ENCODE results near the gene CAMSAP1. TPM values are rescaled to one million over a fixed set of nuclear protein-coding genes. Genes with fewer than 3 reads are reported as not detected.

CAMSAP1 gene
- total RNA-seq, 2 experiments from 2014 or later, result 43.2 to 46.0 TPM

DNA sequence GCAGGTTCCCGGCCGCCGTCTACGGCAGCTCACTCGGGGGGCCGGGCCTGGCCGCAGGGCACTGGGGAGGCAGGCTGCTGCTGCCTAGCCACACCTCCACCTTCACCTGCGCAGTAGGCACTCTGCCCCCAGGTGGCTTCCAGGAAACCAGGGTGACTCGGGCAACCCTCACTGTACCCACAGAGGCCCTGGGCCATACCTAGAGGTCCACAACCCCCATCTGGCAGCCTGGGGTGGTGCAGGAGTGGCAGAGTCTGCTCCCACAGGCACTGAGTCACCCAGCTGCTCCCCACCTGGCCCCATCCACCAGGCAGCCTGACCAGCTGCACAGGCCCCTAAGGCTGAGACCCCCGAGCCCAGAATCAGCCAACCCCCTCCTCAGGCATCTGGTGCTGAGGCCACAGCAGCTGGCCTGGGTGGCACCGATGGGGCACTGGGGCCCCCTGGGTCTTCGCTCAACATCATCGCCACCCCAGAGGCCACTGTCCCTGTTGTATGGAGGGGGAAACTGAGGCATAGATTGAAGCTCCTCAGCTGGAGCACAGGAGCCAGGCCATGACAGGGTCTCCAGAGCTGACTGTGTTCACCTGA is 135.2 kb downstream of the CAMSAP1 start:
- intact Hi-C loops (cut with micrococcal nuclease), result no loop called here
- peak; percentile 11 for DNase-seq
- Mint-ChIP-seq H3K27me3 (no peaks in the 10 kb centered on the region), H3K36me3 (no peaks in the 10 kb centered on the region), H3K27ac (no peak overlapping the region), H3K4me3 (no peak overlapping the region), H3K9me3 (no peaks in the 10 kb centered on the region), H3K4me1 (ENCODE audit: low read depth) (no peaks in the 10 kb centered on the region)
- POLR2A ChIA-PET, result no interaction called here
- CTCF ChIA-PET, result no interaction called here

DNA sequence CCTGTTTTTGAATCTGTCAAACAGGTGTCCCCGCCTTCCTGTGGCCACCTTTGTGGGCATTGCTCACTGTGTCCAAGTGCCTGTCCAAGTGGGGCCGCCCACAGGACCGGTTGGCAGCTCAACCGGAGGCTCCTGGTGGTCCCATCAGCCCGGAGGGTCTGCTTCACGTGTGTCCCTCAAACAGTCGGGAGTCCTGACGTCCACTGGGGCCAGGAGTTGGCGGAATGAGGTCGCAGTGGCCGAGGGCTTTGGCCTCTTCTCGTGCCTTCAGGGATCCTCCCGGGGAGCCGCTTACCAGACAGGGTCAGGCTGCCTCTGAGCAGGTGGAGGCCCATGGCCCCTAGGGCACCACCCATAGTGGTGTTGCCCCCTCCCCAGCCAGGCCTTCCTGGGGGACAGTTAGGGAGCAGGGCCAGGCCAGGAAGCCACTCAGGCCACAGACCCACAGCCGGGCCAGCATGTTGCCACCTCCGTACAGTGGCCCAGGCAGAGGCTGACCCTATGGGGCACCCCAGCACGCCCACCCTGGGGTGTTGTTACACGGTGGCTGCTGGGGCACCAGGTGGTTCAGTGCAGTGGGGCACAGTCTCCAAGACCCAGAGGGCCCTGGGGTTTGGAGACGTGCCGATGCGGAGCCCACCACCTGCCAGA is 135.8 kb downstream of the CAMSAP1 start:
- Mint-ChIP-seq H3K4me3 (no peak overlapping the region), H3K9me3 (peaks cover 2% of the 10 kb centered on the region), H3K27ac (no peak overlapping the region), H3K36me3 (no peaks in the 10 kb centered on the region), H3K4me1 (ENCODE audit: low read depth) (no peaks in the 10 kb centered on the region), H3K27me3 (no peaks in the 10 kb centered on the region)
- intact Hi-C loops (cut with micrococcal nuclease), result no loop called here
- no peak for DNase-seq
- ChIA-PET POLR2A (no interaction called here), CTCF (no interaction called here)

- H3K4me1 Mint-ChIP-seq (ENCODE audit: low read depth), result no peaks in the 10 kb centered on the region
- ChIA-PET CTCF (no interaction called here), POLR2A (no interaction called here)
- no peaks in the 10 kb centered on the region for H3K27me3 Mint-ChIP-seq
- peaks cover 10% of the 10 kb centered on the region for H3K9me3 Mint-ChIP-seq
- no peak overlapping the region for H3K27ac Mint-ChIP-seq
- no peak for DNase-seq
- H3K36me3 Mint-ChIP-seq, result no peaks in the 10 kb centered on the region
- no peak overlapping the region for H3K4me3 Mint-ChIP-seq
- intact Hi-C loops (cut with micrococcal nuclease), result no loop called here
These were observed 136.6 kb downstream of the CAMSAP1 start for GRCh38 chr9:135770771-135771170.

DNA sequence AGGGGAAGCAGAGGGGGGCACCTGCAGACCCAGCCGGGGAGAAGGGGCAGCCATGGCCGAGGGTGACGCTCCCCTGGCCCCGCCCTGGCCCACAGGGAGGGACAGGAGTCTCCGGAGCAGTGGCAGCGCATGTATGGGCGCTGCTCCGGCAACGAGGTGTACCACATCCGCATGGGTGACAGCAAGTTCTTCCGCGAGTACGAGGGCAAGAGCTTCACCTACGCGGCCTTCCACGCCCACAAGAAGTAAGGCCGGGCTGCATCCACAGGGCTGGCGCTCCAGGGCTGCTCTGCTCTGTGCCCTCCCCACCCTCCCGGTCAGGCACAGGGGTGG is 137.2 kb downstream of the CAMSAP1 start:
- no peak overlapping the region for H3K27ac Mint-ChIP-seq
- no peaks in the 10 kb centered on the region for H3K4me1 Mint-ChIP-seq (ENCODE audit: low read depth)
- no peak overlapping the region for H3K4me3 Mint-ChIP-seq
- POLR2A ChIA-PET, result no interaction called here
- no peaks in the 10 kb centered on the region for H3K36me3 Mint-ChIP-seq
- H3K27me3 Mint-ChIP-seq, result no peaks in the 10 kb centered on the region
- CTCF ChIA-PET, result no interaction called here
- DNase-seq, result no peak
- peaks cover 11% of the 10 kb centered on the region for H3K9me3 Mint-ChIP-seq
- intact Hi-C loops (cut with micrococcal nuclease), result no loop called here

DNA sequence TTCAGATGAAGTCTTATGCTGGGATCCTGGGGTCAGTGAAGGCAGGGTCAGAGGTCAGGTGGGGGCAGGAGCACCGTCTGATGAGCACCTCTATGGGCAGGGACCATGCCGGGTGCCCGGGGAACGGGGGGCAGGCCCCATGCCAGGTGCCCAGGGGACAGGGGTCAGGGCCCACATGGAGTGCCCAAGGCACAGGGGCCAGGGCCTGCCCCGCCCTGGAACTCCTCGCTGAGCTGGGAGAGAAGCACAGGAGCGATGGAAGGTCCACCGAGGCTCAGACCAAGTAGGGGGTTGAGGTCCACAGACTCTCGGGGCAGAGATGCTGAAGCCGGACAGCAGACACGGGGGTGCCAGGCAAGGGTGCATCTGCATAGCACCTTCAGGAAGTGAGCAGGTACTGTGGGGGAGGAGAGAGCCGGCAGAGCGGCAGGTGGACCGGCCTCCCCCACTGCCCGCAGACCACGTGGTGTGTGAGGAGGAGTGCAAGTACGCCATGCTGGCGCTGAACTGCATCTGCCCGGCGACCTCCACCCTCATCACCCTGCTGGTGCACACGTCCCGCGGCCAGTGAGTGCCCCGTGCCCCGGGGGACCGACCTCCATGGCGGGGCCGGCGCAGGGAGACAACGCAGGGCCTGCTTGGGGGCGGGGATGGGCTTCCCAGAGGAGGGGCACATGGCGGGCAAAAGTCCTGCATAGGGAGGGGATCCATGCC is 137.7 kb downstream of the CAMSAP1 start:
- Mint-ChIP-seq H3K27me3 (no peaks in the 10 kb centered on the region), H3K4me1 (ENCODE audit: low read depth) (no peaks in the 10 kb centered on the region), H3K27ac (no peak overlapping the region), H3K36me3 (no peaks in the 10 kb centered on the region), H3K4me3 (no peak overlapping the region), H3K9me3 (peaks cover 11% of the 10 kb centered on the region)
- intact Hi-C loops (cut with micrococcal nuclease), result no loop called here
- DNase-seq, result no peak
- ChIA-PET POLR2A (no interaction called here), CTCF (no interaction called here)

DNA sequence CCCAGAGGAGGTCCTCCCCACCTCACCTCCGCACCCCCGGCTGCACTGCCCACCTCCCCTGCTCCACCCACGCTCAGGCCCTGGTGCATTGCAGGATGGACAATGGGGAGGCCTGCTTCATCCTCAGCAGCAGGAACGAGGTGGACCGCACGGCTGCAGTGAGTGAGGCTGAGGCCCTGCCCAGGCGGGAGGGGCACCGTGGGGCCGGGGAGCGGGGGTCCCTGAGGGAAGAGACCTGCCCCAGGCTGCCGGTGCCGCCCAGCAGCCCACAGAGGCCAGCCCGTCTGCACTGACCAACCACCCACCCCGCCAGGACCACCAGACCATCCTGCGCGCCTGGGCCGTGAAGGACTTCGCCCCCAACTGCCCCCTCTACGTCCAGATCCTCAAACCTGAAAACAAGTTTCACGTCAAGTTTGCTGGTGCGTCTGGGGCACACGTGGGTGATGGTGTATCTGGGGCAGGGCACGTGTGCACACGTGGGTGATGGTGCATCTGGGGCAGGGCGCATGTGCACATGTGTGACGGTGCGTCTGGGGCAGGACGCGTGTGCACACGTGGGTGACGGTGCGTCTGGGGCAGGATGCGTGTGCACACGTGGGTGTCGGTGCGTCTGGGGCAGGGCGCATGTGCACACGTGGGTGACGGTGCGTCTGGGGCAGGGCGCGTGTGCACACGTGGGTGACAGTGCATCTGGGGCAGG is 138.7 kb downstream of the CAMSAP1 start:
- CTCF ChIA-PET, result no interaction called here
- POLR2A ChIA-PET, result no interaction called here

GRCh38 chr9:135766707-135767106 is 140.6 kb downstream of the CAMSAP1 start:
- POLR2A ChIA-PET, result no interaction called here
- DNase-seq, result no peak
- no peaks in the 10 kb centered on the region for H3K36me3 Mint-ChIP-seq
- no peaks in the 10 kb centered on the region for H3K4me1 Mint-ChIP-seq (ENCODE audit: low read depth)
- no peak overlapping the region for H3K27ac Mint-ChIP-seq
- no peak overlapping the region for H3K4me3 Mint-ChIP-seq
- CTCF ChIA-PET, result no interaction called here
- H3K9me3 Mint-ChIP-seq, result peaks cover 11% of the 10 kb centered on the region
- H3K27me3 Mint-ChIP-seq, result no peaks in the 10 kb centered on the region
- intact Hi-C loops (cut with micrococcal nuclease), result no loop called here

More for the DNA sequence above, 138.7 kb downstream of the CAMSAP1 start:
- no peak for DNase-seq
- H3K9me3 Mint-ChIP-seq, result peaks cover 11% of the 10 kb centered on the region
- no peaks in the 10 kb centered on the region for H3K36me3 Mint-ChIP-seq
- H3K27ac Mint-ChIP-seq, result no peak overlapping the region
- H3K27me3 Mint-ChIP-seq, result no peaks in the 10 kb centered on the region
- H3K4me3 Mint-ChIP-seq, result no peak overlapping the region
- intact Hi-C loops (cut with micrococcal nuclease), result no loop called here
- no peaks in the 10 kb centered on the region for H3K4me1 Mint-ChIP-seq (ENCODE audit: low read depth)

DNA sequence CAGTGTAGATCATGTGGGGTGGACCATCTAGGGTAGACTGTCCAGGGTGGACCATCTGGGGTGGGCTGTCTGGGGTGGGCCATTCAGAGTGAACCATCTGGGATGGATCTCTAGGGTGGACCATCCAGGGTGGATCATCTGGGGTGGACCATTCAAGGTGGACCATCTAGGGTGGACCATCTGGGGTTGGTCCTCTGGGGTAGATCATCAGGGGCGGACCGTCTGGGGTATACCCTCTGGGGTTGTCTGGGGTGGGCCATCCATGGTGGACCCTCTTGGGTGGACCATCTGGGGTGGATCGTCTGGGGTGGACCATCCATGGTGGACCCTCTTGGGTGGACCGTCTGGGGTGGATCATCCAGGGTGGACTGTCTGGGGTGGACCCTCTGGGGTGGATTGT is 141.1 kb downstream of the CAMSAP1 start:
- intact Hi-C loops (cut with micrococcal nuclease), result no loop called here
- no peak for DNase-seq
- H3K36me3 Mint-ChIP-seq, result no peaks in the 10 kb centered on the region

GRCh38 chr9:135765416-135765815 is 141.9 kb downstream of the CAMSAP1 start:
- POLR2A ChIA-PET, result no interaction called here
- intact Hi-C loops (cut with micrococcal nuclease), result no loop called here
- H3K36me3 Mint-ChIP-seq, result no peaks in the 10 kb centered on the region
- DNase-seq, result no peak
- H3K9me3 Mint-ChIP-seq, result peaks cover 11% of the 10 kb centered on the region
- H3K4me1 Mint-ChIP-seq (ENCODE audit: low read depth), result no peaks in the 10 kb centered on the region
- no peak overlapping the region for H3K27ac Mint-ChIP-seq
- H3K4me3 Mint-ChIP-seq, result no peak overlapping the region
- H3K27me3 Mint-ChIP-seq, result peaks cover 2% of the 10 kb centered on the region
- CTCF ChIA-PET, result interaction anchor here (0.6 kb wide), 1 partner anchor 32 kb away, joined by 3 read pairs; no protein-coding TSS in a partner anchor

More for the DNA sequence above, 141.1 kb downstream of the CAMSAP1 start:
- Mint-ChIP-seq H3K4me3 (no peak overlapping the region), H3K9me3 (peaks cover 11% of the 10 kb centered on the region), H3K27me3 (peaks cover 2% of the 10 kb centered on the region), H3K4me1 (ENCODE audit: low read depth) (no peaks in the 10 kb centered on the region), H3K27ac (no peak overlapping the region)
- ChIA-PET POLR2A (no interaction called here), CTCF (no interaction called here)

GRCh38 chr9:135764731-135765130 is 142.6 kb downstream of the CAMSAP1 start:
- CTCF ChIA-PET, result interaction anchor here (0.6 kb wide), 1 partner anchor 32 kb away, joined by 3 read pairs; no protein-coding TSS in a partner anchor
- DNase-seq, result no peak
- no peak overlapping the region for H3K4me3 Mint-ChIP-seq
- H3K36me3 Mint-ChIP-seq, result no peaks in the 10 kb centered on the region
- peaks cover 11% of the 10 kb centered on the region for H3K9me3 Mint-ChIP-seq
- H3K27me3 Mint-ChIP-seq, result peaks cover 2% of the 10 kb centered on the region
- H3K4me1 Mint-ChIP-seq (ENCODE audit: low read depth), result no peaks in the 10 kb centered on the region
- intact Hi-C loops (cut with micrococcal nuclease), result no loop called here
- H3K27ac Mint-ChIP-seq, result no peak overlapping the region
- POLR2A ChIA-PET, result no interaction called here

DNA sequence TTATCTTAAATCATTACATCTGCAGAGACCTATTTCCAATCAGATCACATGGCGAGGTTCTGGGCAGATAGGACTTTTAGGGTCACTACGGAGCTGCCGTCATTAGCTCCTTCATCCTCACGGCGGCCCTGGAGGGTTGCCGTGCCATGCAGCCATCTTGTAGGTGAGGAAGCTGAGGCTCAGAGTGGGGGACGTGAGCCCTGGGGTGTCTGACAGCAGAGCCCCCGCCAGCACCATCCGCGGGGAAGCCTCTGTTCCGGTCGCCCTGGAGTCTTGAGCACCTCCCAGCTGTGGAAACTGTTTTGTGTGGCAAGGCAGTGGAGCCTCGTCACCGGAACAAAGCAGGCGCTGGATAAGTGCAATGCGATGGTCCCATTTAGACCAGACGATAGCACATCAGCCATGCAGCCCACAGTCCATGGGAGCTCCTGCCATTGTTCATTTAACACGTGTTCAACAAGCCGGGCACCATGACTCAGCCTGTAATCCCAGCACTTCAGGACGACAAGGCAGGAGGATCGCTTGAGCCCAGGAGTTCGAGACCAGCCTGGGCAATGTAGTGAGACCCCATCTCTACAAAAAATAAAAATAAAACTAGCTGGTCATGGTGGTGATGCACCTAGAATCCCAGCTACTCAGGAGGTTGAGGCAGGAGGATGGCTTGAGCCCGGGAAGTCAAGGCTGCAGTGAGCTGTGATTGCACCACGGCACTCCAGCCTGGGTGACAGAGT is 143.5 kb downstream of the CAMSAP1 start:
- Mint-ChIP-seq H3K4me1 (ENCODE audit: low read depth) (no peaks in the 10 kb centered on the region), H3K9me3 (peaks cover 11% of the 10 kb centered on the region), H3K27ac (no peak overlapping the region), H3K27me3 (peaks cover 2% of the 10 kb centered on the region), H3K36me3 (no peaks in the 10 kb centered on the region), H3K4me3 (no peak overlapping the region)
- ChIA-PET CTCF (no interaction called here), POLR2A (no interaction called here)
- no peak for DNase-seq
- intact Hi-C loops (cut with micrococcal nuclease), result no loop called here

DNA sequence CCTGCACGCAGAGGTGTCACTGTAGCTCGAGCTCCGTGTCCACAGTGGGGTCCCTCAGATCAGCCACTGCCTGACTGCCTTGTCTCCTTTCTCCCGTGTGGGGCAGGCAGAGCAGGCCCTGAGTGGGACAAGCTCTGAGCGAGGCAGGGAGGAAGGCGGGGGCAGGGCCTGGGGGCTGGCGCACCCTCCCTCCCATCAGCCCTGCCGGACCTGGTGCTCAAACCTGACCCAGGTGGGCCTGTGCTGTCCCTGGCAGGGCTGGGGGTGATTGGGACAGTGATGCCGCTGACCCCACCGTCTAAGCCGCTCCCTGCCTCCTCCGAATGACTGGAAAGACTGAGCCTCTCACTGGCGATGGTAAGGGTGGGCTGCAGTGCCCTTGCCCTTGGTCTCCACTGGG is 144.4 kb downstream of the CAMSAP1 start:
- POLR2A ChIA-PET, result no interaction called here
- H3K4me1 Mint-ChIP-seq (ENCODE audit: low read depth), result no peaks in the 10 kb centered on the region
- H3K9me3 Mint-ChIP-seq, result peaks cover 11% of the 10 kb centered on the region
- no peak overlapping the region for H3K4me3 Mint-ChIP-seq
- H3K27ac Mint-ChIP-seq, result no peak overlapping the region
- CTCF ChIA-PET, result no interaction called here
- no peaks in the 10 kb centered on the region for H3K36me3 Mint-ChIP-seq
- DNase-seq, result no peak
- H3K27me3 Mint-ChIP-seq, result peaks cover 2% of the 10 kb centered on the region
- intact Hi-C loops (cut with micrococcal nuclease), result no loop called here

Data from activated CD4-positive, alpha-beta memory T cell treated with anti-CD3 and anti-CD28 coated beads for 36 hours (primary cell).